ENCODE results near the gene BAG2. TPM values are rescaled to one million over a fixed set of nuclear protein-coding genes. Genes with fewer than 3 reads are reported as not detected.

The BAG2 gene
- total RNA-seq, 1 experiment from 2014 or later = 10.4 TPM

DNA sequence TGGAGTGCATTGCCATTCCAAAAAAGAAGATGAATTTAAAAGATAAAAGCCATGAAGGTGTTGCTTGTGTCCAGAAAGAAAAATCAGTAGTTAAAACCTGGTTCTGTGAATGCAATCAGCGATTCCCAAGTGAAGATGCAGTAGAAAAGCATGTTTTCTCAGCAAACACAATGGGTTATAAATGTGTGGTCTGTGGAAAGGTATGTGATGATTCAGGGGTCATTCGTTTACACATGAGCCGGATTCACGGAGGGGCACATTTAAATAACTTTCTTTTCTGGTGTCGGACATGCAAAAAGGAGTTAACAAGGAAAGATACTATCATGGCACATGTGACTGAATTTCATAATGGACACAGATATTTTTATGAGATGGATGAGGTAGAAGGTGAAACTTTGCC, 24.7 kb upstream of the BAG2 start:
- no peak for ATAC-seq
- POLR2A ChIA-PET (ENCODE audit: unreplicated experiment) = no interaction called here

DNA sequence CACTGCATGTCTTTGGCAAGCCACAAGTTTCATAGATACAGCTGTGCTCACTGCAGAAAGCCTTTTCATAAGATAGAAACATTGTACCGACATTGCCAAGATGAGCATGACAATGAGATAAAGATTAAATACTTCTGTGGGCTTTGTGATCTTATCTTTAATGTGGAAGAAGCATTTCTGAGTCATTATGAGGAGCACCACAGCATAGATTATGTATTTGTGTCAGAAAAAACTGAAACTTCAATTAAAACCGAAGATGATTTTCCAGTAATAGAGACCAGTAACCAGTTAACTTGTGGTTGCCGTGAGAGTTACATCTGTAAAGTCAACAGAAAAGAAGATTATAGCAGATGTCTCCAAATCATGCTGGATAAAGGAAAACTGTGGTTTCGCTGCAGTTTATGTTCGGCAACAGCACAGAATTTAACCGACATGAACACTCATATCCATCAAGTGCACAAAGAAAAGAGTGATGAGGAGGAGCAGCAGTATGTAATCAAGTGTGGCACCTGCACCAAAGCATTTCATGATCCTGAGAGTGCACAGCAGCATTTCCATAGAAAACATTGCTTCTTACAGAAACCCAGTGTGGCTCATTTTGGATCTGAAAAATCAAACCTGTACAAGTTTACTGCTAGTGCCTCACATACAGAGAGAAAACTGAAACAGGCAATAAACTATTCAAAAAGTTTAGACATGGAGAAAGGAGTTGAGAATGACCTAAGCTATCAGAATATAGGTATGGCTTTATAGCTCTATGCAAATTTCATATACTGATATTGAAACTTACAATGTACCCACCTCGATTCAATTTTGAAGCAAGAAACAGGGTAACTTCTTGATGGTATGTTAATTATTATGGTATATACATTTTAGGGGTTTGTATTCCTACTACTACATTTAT, 23.9 kb upstream of the BAG2 start:
- Histone ChIP-seq H3K4me2 (ENCODE audit: low read length) (no peak overlapping the region), H3K9me3 (ENCODE audit: low read length) (no peaks in the 10 kb centered on the region), H4K20me1 (ENCODE audit: low read length) (no peaks in the 10 kb centered on the region), H3F3A (ENCODE audit: low read length, unreplicated experiment) (no peaks in the 10 kb centered on the region), H3K4me3 (ENCODE audit: low read length) (no peak overlapping the region), H2AFZ (ENCODE audit: low read length) (no peak overlapping the region), H3K79me2 (ENCODE audit: low read length) (no peaks in the 10 kb centered on the region), H3K9ac (ENCODE audit: low read length) (no peak overlapping the region), H3K9me2 (replicated peaks; ENCODE audit: low read length) (no peaks in the 10 kb centered on the region), H3K27me3 (ENCODE audit: low read length) (no peaks in the 10 kb centered on the region), H3K4me1 (ENCODE audit: insufficient read depth, low read length) (no peaks in the 10 kb centered on the region), H3K36me3 (ENCODE audit: low read depth, low read length) (peaks cover 21% of the 10 kb centered on the region), H3K27ac (ENCODE audit: low read length) (no peak overlapping the region)
- ChIA-PET POLR2A (ENCODE audit: unreplicated experiment) (no interaction called here), CTCF (no interaction called here)
- ATAC-seq (no peak), DNase-seq (no peak)
- TF ChIP-seq, protein P1, sequence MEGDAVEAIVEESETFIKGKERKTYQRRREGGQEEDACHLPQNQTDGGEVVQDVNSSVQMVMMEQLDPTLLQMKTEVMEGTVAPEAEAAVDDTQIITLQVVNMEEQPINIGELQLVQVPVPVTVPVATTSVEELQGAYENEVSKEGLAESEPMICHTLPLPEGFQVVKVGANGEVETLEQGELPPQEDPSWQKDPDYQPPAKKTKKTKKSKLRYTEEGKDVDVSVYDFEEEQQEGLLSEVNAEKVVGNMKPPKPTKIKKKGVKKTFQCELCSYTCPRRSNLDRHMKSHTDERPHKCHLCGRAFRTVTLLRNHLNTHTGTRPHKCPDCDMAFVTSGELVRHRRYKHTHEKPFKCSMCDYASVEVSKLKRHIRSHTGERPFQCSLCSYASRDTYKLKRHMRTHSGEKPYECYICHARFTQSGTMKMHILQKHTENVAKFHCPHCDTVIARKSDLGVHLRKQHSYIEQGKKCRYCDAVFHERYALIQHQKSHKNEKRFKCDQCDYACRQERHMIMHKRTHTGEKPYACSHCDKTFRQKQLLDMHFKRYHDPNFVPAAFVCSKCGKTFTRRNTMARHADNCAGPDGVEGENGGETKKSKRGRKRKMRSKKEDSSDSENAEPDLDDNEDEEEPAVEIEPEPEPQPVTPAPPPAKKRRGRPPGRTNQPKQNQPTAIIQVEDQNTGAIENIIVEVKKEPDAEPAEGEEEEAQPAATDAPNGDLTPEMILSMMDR (conservative IDR thresholded peaks at IDR 0.05; ENCODE audit: low read depth, low read length) = no peak
- TF ChIP-seq EZH2phosphoT487 (IDR thresholded peaks at IDR 0.05; ENCODE audit: borderline replicate concordance, low read length) = no peak
- TF ChIP-seq EZH2 (IDR thresholded peaks at IDR 0.05; ENCODE audit: low read length, unreplicated experiment) = no peak
- TSS peak; percentile 29 for BruUV-seq (replicated peaks)
- intact Hi-C loops (cut with micrococcal nuclease) = no loop called here

More for the DNA sequence above, 24.7 kb upstream of the BAG2 start:
- TF ChIP-seq EZH2phosphoT487 (IDR thresholded peaks at IDR 0.05; ENCODE audit: borderline replicate concordance, low read length) (no peak), EZH2 (IDR thresholded peaks at IDR 0.05; ENCODE audit: low read length, unreplicated experiment) (no peak)
- TF ChIP-seq, protein P1 (conservative IDR thresholded peaks at IDR 0.05; ENCODE audit: low read depth, low read length) = no peak
- no peak overlapping the region for H3K27ac ChIP-seq (ENCODE audit: low read length)
- CTCF ChIA-PET = no interaction called here
- H3K4me1 ChIP-seq (ENCODE audit: insufficient read depth, low read length) = no peaks in the 10 kb centered on the region
- peaks cover 21% of the 10 kb centered on the region for H3K36me3 ChIP-seq (ENCODE audit: low read depth, low read length)
- no peak overlapping the region for H3K4me3 ChIP-seq (ENCODE audit: low read length)
- DNase-seq = no peak
- no peaks in the 10 kb centered on the region for H3K27me3 ChIP-seq (ENCODE audit: low read length)
- H3K4me2 ChIP-seq (ENCODE audit: low read length) = no peak overlapping the region
- no peaks in the 10 kb centered on the region for H3K9me3 ChIP-seq (ENCODE audit: low read length)
- no peaks in the 10 kb centered on the region for H3K9me2 ChIP-seq (replicated peaks; ENCODE audit: low read length)
- no peak overlapping the region for H3K9ac ChIP-seq (ENCODE audit: low read length)
- no peaks in the 10 kb centered on the region for H3K79me2 ChIP-seq (ENCODE audit: low read length)
- intact Hi-C loops (cut with micrococcal nuclease) = no loop called here
- H4K20me1 ChIP-seq (ENCODE audit: low read length) = no peaks in the 10 kb centered on the region
- H2AFZ ChIP-seq (ENCODE audit: low read length) = no peak overlapping the region
- H3F3A ChIP-seq (ENCODE audit: low read length, unreplicated experiment) = no peaks in the 10 kb centered on the region
- no TSS peak for BruUV-seq (replicated peaks)

DNA sequence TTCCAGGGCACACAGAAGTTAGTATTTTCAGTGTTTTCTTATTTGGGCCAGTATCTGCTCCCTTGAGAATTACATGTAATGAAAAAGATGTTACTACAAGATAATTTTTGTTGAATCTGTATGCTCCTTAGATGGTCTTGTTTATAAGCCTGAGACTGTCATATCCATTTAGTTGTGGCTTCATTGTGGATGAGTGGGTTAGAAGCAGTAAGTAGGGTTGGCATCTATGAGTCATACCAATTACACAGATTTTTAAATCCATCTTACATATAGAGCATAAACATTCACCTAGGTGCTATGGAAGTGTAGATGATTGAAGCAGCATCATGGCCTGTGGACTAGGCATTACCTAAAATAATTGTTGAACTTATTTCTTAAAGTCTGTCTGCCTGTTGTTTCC, 13.5 kb upstream of the BAG2 start:
- H3K36me3 ChIP-seq (ENCODE audit: low read depth, low read length) = peaks cover 16% of the 10 kb centered on the region; the same call in 1 of the 2 replicates
- CTCF ChIA-PET = no interaction called here
- no peak overlapping the region for H3K9ac ChIP-seq (ENCODE audit: low read length)
- H3K4me2 ChIP-seq (ENCODE audit: low read length) = no peak overlapping the region
- no peaks in the 10 kb centered on the region for H3K79me2 ChIP-seq (ENCODE audit: low read length)
- H3K9me3 ChIP-seq (ENCODE audit: low read length) = no peaks in the 10 kb centered on the region
- no peak overlapping the region for H2AFZ ChIP-seq (ENCODE audit: low read length)
- no peaks in the 10 kb centered on the region for H3K27me3 ChIP-seq (ENCODE audit: low read length)
- H3K4me1 ChIP-seq (ENCODE audit: insufficient read depth, low read length) = 0 out of 2 replicates have a peak, but pooled peaks cover 5% of the 10 kb centered on the region
- no peaks in the 10 kb centered on the region for H3K9me2 ChIP-seq (replicated peaks; ENCODE audit: low read length)
- intact Hi-C loops (cut with micrococcal nuclease) = no loop called here
- POLR2A ChIA-PET (ENCODE audit: unreplicated experiment) = no interaction called here
- TF ChIP-seq EZH2 (IDR thresholded peaks at IDR 0.05; ENCODE audit: low read length, unreplicated experiment) = no peak
- ATAC-seq = peak; percentile 68
- BruUV-seq (replicated peaks) = no TSS peak
- no peak overlapping the region for H3K27ac ChIP-seq (ENCODE audit: low read length)
- H3F3A ChIP-seq (ENCODE audit: low read length, unreplicated experiment) = no peaks in the 10 kb centered on the region
- no peak overlapping the region for H3K4me3 ChIP-seq (ENCODE audit: low read length)
- H4K20me1 ChIP-seq (ENCODE audit: low read length) = no peaks in the 10 kb centered on the region
- DNase-seq = peak; percentile 50
